ENCODE data around the gene KCNQ2.

Gene KCNQ2

GRCh38 chr20:63399596-63400375, 72.7 kb downstream of the KCNQ2 start:
- H3K27me3 ChIP-seq: peaks cover 0 to 68% of the 10 kb centered on the region in 2 donors
- H3K9me3 ChIP-seq: no peaks in the 10 kb centered on the region
- intact Hi-C loops (cut with DNase I; ENCODE audit: low total_unique reads): no loop called here
- no peak for DNase-seq
- no peak for TF ChIP-seq CTCF (IDR thresholded peaks at IDR 0.05)
- H3K36me3 ChIP-seq: no peaks in the 10 kb centered on the region
- H3K4me3 ChIP-seq: no peak overlapping the region
- H3K4me1 ChIP-seq: no peaks in the 10 kb centered on the region
- H3K27ac ChIP-seq: no peak overlapping the region

- no peak overlapping the region for H3K27ac ChIP-seq
- no peaks in the 10 kb centered on the region for H3K9me3 ChIP-seq
- H3K27me3 ChIP-seq: peaks cover 0 to 68% of the 10 kb centered on the region in 2 donors
- H3K4me3 ChIP-seq: no peak overlapping the region
- intact Hi-C loops (cut with DNase I; ENCODE audit: low total_unique reads): no loop called here
- H3K36me3 ChIP-seq: no peaks in the 10 kb centered on the region
- H3K4me1 ChIP-seq: no peaks in the 10 kb centered on the region
- DNase-seq: no peak
- TF ChIP-seq CTCF (IDR thresholded peaks at IDR 0.05): no peak
These were observed 73.5 kb downstream of the KCNQ2 start for GRCh38 chr20:63398744-63399514.

GRCh38 chr20:63397946-63398450, 74.5 kb downstream of the KCNQ2 start:
- no peaks in the 10 kb centered on the region for H3K9me3 ChIP-seq
- H3K4me3 ChIP-seq: no peak overlapping the region
- intact Hi-C loops (cut with DNase I; ENCODE audit: low total_unique reads): no loop called here
- H3K27ac ChIP-seq: no peak overlapping the region
- H3K36me3 ChIP-seq: no peaks in the 10 kb centered on the region
- peaks cover 0 to 72% of the 10 kb centered on the region in 2 donors for H3K27me3 ChIP-seq
- no peaks in the 10 kb centered on the region for H3K4me1 ChIP-seq
- no peak for TF ChIP-seq CTCF (IDR thresholded peaks at IDR 0.05)
- DNase-seq: no peak

GRCh38 chr20:63397155-63397843, 75.2 kb downstream of the KCNQ2 start:
- Histone ChIP-seq H3K27me3 (peaks cover 0 to 71% of the 10 kb centered on the region in 2 donors), H3K4me3 (no peak overlapping the region), H3K4me1 (no peaks in the 10 kb centered on the region), H3K27ac (no peak overlapping the region), H3K36me3 (no peaks in the 10 kb centered on the region), H3K9me3 (no peaks in the 10 kb centered on the region)
- DNase-seq: no peak
- TF ChIP-seq CTCF (IDR thresholded peaks at IDR 0.05): no peak
- intact Hi-C loops (cut with DNase I; ENCODE audit: low total_unique reads): no loop called here

GRCh38 chr20:63396300-63396699, 76.2 kb downstream of the KCNQ2 start:
- no peak for TF ChIP-seq CTCF (IDR thresholded peaks at IDR 0.05)
- H3K36me3 ChIP-seq: no peaks in the 10 kb centered on the region
- H3K27me3 ChIP-seq: peaks cover 0 to 76% of the 10 kb centered on the region in 2 donors
- H3K4me1 ChIP-seq: no peaks in the 10 kb centered on the region
- no peak overlapping the region for H3K4me3 ChIP-seq
- intact Hi-C loops (cut with DNase I; ENCODE audit: low total_unique reads): no loop called here
- H3K27ac ChIP-seq: no peak overlapping the region
- peaks cover 0 to 4% (median 0%) of the 10 kb centered on the region in 3 donors for H3K9me3 ChIP-seq
- no peak for DNase-seq
